WI38 (cell line): ENCODE data around the gene RNF11.

Source experiments
- H3K4me3 ChIP-seq: 2 replicates; pipeline ENCODE4 v1.5.1; 2011; ENCODE audit warnings: low read depth, mild to moderate bottlenecking, control low read depth, low read length
- CTCF ChIP-seq: IDR thresholded peaks from 2 replicates; pipeline ENCODE4 v1.5.1; 2012; ENCODE audit warnings: low read depth, mild to moderate bottlenecking, control low read depth, low read length

Gene RNF11

GRCh38 chr1:51297401-51298321, 61.6 kb downstream of the RNF11 start:
- TF ChIP-seq CTCF, result no peak
- no peak overlapping the region for H3K4me3 ChIP-seq

GRCh38 chr1:51298322-51298705, 62.2 kb downstream of the RNF11 start:
- no peak for TF ChIP-seq CTCF

GRCh38 chr1:51299185-51299885, 63.3 kb downstream of the RNF11 start:
- H3K4me3 ChIP-seq, result no peak overlapping the region
- TF ChIP-seq CTCF, result no peak

More at GRCh38 chr1:51298322-51298705, 62.2 kb downstream of the RNF11 start:
- no peak overlapping the region for H3K4me3 ChIP-seq

GRCh38 chr1:51299981-51300670, 64.1 kb downstream of the RNF11 start:
- no peak for TF ChIP-seq CTCF
- no peak overlapping the region for H3K4me3 ChIP-seq

- no peak for TF ChIP-seq CTCF
- no peak overlapping the region for H3K4me3 ChIP-seq
Measured at GRCh38 chr1:51301152-51301843, 65.2 kb downstream of the RNF11 start.

GRCh38 chr1:51301844-51302162, 65.7 kb downstream of the RNF11 start:
- no peak for TF ChIP-seq CTCF
- H3K4me3 ChIP-seq, result no peak overlapping the region
